GF-D8 (cell line): ENCODE results near the gene RPS6KA2.
"Not testable (repeated sequence)": the region's sequence is repeated elsewhere in the genome, so short reads cannot be mapped to it uniquely, and the experiment has no call there.

Experiments
- DNase-seq: peaks from one replicate; lab custom pipeline; 2025; lab: John Stamatoyannopoulos, UW

RPS6KA2 gene

GRCh38 chr6:166591961-166592520, 35.0 kb downstream of the RPS6KA2 start:
- DNase-seq: no peak

DNA sequence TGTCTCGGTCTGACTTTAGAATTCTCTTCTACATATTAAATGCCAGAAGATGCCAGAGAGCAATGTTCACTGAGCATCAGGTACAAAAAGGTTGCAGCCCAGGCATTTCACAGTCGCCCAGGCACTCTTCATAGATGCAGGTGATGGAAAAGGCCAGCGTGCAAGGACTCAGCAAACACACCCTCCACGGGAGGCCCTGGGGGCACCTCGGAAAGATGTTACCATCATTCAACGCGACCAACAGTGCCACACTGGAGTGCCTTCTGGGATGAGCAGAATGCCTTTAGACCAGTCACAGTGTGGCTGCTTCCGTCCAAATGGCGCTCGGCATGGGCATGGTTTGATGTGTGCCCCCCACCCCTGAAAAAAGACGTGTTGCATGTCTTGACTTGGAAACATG, 36.0 kb downstream of the RPS6KA2 start:
- no peak for DNase-seq

DNA sequence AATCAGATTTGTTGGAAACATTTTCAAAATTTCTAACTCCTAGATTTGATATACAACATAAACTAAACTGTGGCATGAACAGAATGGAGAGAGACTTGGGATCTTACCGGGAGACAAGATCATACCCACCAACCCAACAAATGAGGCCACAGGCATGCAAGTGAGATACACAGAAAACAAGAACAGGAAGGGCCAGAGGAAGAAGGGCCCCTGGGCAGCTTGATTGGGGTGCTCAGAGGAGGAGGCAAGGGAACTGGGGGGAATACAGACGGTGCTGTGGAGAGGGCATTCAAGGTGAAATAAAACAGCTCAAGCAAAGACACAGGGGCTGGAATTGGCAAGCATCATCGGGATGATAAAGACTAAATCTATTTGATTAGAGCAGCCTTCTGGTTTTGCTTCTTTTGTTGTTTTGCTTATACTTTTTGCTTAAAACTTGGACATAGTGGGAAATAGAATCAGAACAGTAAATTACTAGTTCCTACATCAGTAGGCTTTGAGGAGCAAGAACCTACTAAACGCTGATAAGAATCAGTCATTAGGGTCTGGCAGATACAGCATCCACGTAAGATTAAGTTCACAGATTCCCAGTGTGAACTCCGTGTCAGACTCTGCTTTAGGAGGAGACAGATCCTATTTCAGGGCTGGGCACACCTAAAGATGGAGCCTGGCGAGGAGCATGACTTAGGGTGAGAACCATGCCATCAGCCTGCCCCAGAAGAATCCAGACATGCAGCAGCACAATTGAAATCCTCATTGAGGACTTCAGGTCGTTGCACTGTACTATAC, 37.1 kb downstream of the RPS6KA2 start:
- no peak for DNase-seq

DNA sequence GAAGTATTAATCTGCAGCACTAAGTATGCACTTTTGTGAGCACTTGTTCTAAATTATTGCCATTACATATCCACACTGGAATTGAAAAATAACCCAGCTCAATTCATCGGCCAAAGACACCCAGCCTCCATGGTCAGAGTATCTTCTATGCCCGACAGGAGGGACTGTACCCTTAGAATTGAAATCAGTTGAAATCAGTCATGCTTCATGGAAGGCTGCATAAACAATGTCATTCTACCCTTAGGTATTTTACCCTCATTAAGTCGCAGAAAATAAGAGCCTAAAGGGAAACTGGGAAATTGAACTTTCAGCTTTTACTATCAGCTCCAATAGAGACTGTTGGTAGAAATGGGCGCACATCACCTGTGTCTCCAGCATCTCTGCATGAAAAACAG, 37.7 kb downstream of the RPS6KA2 start:
- DNase-seq: no peak

GRCh38 chr6:166588691-166589336, 38.2 kb downstream of the RPS6KA2 start:
- no peak for DNase-seq

- no peak for DNase-seq
Measured at GRCh38 chr6:166587631-166588413, 39.2 kb downstream of the RPS6KA2 start.

- DNase-seq: no peak
Measured at GRCh38 chr6:166586424-166587156, 40.5 kb downstream of the RPS6KA2 start, which contains the start of gene RAMACL. TSS of gene RAMACL (minus strand) at chr6:166586678. CDS start at chr6:166586477, 201 bp downstream.

GRCh38 chr6:166584853-166585429, 42.1 kb downstream of the RPS6KA2 start:
- no peak for DNase-seq

GRCh38 chr6:166584155-166584554, 42.9 kb downstream of the RPS6KA2 start:
- DNase-seq: no peak

GRCh38 chr6:166583230-166583965, 43.7 kb downstream of the RPS6KA2 start:
- peak; percentile 26 for DNase-seq

DNA sequence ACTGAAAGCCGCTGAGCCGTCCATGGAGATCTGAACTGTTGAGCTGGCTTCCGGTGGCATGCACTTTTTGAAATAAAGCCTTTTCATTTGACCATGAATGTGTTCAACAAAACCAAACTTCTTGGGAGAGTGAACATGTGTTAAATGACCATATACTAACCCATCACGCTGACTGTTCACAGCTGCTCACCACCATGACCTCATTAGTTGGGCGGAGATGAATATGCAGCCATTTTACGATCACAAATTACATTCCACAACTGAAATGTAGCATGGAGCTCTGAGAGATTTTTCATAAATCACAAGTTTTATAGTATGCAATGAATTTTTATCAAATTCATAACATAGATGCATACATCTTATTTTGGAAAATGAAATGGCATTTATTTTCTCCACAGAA, 44.8 kb downstream of the RPS6KA2 start:
- no peak for DNase-seq

DNA sequence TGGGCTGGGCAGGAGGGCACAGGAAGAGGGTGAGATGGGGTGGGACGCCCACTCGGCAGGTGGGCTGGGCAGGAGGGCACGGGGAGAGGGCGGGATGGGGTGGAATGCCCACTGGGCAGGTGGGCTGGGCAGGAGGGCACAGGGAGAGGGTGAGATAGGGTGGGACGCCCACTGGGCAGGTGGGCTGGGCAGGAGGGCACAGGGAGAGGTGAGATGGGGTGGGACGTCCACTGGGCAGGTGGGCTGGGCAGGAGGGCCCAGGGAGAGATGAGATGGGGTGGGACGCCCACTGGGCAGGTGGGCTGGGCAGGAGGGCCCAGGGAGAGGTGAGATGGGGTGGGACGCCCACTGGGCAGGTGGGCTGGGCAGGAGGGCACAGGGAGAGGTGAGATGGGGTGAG, 45.2 kb downstream of the RPS6KA2 start:
- not testable (repeated sequence) for DNase-seq

DNA sequence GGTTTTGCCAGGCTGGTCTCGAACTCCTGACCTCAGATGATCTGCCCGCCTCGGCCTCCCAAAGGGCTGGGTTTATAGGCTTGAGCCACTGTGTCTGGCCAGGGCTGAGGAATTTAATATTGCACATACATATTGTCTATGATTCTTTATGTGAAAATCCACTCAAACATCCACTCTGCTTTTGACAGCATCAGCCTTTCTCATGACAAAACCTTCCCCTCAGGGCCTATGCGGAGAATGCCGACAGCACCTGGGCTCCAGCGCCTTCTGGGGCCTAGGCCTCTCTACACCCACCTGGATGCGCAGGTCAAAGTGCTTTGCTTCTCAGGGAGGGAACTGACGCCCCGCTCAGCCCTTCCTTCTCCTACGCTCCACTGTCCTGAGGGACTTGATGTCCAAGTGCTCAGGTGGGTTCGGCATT, 46.0 kb downstream of the RPS6KA2 start:
- DNase-seq: no peak

DNA sequence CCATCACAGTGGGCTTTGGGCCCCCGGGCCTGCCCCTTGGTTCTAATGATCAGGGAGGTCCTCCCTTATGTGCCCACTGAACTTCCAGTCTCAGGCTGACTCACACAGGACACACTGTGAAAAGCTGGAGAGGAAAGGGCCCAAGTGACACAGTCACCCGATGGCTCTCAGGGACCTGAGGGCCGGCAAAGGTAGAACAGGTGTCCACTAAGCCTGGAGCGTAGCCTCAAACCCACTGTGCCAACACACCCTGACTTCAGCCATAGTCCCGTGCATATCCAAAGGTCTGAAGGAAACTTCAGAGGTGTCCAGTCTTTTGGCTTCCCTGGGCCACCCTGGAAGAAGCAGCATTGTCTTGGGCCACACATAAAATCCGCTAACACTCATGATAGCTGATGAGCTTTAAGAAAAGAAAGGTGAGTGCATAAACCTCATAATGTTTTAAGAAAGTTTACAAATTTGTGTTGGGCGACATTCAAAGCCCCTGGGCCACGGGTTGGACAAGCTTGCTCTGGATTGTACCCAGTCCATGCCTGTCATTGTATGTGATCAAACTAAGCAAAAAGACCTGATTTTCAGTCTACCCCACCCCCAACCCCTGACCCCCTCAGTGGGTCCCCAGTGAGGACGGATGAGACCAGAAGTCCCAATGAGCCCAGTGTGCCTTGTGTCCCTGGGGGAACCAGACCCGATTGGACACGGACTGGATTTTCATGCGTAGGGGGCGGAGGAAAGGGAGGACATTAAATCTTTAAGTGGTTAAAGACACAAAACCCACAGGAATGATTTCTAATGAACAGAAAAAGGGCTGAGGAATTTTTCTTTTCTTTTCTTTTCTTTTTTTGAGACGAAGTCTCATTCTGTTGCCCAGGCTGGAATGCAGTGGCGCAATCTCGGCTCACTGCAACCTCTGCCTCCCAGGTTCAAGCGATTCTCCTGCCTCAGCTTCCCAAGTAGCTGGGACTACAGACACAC, 46.7 kb downstream of the RPS6KA2 start:
- DNase-seq: no peak

DNA sequence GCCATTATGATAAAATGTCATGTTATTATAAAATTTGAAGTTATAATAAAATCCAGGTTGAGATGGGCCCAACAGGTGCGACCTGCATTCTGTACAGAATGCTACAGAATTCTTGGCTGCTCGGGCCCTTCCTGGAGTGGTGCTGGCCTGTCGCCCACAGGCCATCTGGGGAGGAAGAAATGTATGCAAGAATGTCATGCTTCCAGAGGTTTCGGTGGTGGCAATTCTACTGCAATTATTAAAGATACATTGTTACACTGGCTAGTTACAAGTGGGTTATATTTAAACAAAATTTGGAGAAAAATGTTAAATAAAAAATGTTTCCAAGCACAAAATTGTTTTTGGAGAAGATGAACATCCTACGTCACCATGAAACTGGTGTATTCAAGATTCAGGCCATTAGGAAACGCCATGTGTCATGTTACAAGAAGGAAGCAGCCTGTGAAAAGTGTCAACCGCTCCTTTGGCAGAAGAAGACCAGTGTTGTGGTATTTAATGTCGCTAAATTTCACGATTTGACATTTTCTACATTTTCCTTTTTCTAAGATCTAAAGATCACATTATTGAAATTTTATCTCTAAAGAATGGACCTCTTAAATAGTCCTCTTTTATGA, 47.7 kb downstream of the RPS6KA2 start:
- DNase-seq: no peak

DNA sequence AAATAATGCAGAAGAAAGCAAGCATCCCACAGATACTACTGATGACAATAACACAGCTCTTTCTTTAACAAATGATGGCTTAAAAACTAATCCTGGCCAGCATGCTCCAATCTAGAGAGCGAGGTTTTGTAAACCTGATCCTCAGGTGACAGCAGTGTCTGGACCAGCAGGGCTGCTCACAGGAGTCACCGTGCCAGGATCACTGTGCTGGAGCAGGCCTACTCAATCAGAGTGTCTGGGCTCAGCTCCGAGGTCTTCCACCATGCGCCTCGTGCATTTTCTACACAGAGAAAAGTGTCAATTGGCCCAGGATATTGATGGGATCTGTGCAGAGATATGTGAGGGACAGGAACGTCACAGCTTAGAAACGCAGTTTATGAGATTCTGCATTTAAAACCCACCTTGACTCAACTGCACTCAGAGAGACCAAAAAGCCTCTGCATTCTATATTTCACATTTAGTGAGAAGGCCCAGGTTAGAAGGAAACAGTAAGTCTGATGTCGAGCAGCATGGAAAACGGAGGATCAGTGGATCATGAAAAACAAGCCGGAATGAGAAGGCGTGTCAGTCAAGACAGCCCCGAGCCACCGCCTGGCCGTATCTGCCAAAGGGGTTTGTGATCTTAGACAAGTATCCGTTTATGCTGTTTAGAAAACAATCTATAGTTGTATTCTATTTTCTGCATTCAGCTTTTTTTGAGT, 48.4 kb downstream of the RPS6KA2 start:
- DNase-seq: no peak

- DNase-seq: no peak
Measured at GRCh38 chr6:166575205-166575604, 51.8 kb downstream of the RPS6KA2 start.

DNA sequence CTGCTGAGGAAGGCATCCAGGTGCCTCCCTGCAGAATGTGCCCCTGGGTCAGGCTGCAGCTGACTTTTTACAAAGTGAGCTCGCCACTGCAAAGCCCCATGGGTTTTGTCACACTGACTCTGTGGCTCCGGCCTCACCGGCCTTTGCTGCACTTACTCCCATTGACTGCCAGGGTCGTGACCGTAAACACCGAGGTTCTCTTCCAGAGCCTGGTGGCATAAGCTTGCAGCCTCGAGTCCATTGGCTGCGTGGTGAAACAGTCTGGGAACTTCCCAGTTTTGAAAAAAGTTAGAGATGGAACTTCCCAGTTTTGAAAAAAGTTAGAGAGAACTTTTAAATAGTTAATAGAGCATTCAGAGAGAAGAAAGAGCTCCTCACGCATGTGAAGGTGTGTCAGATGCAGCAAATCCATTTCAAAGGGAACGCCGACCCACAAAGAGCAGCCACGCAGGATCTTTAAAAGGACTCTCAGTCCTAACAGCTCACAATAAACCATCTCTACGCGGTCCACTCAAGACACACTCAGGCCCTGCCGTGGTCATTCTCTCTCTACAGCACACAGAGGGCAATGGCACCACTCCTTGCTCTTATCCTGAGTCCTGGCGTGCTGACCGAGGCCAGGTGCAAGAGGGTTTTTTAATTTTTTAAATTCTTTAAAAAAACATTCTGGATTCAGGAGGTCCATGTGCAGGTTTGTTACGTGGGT, 53.4 kb downstream of the RPS6KA2 start:
- no peak for DNase-seq
